GM19397 (cell line): Measurements from ENCODE around the gene PRR12.

Experiments used
- ATAC-seq: cut with Tn5 transposase; IDR thresholded peaks from one replicate; pipeline ENCODE4 v1.9.1; 2021; ENCODE audit warnings: mild to moderate bottlenecking, moderate library complexity; ENCODE audit not compliant: unreplicated experiment

The PRR12 gene

DNA sequence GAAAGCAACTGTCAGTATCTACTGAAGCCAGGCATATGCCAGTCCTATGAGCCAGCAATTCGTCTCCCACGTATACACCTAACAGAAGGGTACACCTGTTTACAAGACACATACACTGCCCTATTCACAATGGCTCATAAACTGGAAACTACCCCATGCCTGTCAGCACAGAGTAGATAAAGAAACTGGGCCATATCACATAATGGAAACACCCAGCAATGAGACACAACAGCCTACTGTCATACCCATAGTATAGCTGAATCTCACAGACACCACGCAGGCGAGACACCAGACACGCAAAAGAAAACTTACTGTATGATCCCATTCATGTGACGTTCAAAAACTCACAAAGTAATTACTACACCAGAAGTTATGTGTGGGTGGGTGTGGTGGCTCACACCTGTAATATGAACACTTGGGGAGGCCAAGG, 26.4 kb upstream of the PRR12 start:
- no peak for ATAC-seq

DNA sequence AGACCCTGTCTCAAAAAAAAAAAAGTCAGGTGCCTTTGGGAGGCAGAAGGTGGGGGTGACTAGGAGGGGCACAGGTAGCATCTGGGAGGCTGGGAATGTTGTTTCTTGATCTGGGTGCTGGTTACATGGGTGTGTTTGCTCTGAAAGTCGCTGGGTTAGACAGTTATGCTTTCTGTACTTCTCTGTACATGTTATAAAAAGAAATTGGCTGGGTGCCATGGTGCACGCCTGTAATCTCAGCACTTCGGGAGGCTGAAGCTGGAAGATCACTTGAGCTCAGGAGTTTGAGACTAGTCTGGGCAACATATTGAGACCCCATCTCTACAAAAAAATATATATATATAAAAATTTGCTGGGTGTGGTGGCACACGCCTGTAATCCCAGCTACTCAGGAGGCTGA, 25.7 kb upstream of the PRR12 start:
- ATAC-seq, result no peak

DNA sequence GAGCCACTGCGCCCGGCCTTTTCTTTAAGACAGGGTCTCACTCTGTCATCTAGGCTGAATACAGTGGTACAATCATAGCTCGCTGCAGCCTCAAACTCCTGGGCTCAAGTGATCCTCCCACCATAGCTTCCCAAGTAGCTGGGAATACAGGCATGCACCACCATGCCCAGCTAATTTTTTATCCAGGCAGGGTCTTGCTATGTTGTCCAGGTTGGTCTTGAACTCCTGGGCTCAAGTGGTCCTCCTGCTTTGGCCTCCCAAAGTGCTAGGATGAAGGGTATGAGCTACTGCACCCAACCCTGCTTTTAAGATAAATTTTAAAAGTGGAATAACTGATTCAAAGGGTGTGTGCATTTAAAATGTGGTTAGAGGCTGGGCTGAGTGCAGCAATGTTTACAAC, 24.7 kb upstream of the PRR12 start:
- no peak for ATAC-seq

DNA sequence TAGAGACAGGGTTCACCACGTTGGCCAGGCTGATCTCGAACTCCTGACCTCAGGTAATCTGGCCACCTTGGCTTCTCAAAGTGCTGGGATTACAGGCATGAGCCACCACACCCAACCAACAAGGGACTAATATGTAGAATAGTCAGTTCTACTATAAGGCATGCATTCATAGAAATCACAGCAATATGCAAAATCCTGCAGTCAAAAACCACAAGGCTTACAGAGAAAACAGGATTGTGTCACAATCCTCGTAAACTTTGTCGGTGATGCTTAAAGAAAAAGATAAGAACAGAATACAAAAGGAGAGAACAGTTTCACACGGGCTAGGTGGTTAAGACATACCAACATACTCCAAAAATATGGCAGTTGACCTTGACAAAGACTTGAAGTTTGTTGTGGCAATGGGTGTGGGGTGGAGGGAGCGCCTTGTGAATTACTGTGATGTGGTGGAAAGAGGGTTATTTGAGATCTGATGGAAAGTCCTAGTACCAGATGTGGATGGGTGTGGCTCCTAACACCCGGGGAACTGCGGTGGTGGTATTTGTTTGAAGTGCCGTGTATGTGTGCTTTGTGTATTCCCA, 23.0 kb upstream of the PRR12 start:
- ATAC-seq, result no peak

DNA sequence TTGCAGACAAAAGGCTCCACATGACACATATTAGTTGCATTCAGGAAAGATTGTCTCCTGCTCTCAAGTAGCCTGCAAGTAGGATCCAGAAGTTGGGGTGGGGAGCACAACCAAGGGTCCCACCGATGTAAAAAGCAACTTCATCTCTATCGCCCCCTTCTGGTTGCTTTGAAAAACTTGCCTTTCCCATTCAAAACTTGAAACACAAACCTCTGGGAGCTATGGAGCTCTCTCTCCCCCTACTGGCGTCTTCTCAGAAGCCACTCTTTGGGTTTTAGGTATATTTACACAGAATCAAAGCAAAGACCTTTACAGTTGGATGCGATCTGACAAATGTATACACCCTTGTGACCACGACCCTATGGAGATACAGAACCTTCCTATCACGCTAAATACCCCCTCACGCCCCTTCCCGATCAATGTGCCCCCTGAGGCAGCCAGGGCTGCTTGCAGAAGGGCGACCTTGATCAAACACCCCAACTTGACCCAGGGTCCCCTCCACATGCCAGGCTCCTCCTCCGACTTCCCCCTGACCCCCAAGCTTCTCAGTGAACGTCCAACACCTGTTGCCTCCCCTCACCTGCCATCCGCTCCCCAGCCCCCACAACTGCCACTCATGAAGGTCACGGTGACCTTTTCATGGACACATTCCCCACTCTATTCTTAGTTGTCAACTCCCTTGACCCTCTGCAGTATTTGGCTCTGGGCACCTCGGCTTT, 20.7 kb upstream of the PRR12 start:
- no peak for ATAC-seq

DNA sequence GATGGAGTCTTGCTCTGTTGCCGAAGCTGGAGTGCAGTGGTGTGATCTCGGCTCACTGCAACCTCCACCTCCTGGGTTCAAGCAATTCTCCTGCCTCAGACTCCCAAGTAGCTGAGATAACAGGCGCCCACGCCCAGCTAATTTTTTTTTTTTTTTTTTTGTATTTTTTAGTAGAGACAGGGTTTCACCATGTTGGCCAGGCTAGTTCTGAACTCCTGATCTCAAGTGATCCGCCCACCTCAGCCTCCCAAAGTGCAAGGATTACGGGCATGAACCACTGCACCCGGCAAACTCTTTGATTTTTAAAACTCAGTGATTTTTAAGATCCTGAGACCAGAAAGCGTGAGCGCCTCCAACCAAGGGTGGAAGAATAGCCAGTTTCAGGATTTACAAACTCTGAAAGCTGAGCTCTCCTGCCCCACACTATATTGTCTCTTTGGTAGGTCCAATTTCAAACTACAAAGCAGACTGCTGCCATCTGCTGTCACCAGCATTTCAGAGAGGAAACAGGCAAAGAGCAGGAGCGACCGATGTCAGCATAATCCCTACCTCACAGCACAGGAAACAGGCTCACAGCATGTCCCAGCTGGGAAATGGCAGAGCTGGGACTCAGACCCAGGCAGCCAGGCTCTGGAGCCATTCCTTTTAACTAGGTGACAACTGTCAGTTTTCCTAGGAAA, 19.8 kb upstream of the PRR12 start:
- no peak for ATAC-seq

DNA sequence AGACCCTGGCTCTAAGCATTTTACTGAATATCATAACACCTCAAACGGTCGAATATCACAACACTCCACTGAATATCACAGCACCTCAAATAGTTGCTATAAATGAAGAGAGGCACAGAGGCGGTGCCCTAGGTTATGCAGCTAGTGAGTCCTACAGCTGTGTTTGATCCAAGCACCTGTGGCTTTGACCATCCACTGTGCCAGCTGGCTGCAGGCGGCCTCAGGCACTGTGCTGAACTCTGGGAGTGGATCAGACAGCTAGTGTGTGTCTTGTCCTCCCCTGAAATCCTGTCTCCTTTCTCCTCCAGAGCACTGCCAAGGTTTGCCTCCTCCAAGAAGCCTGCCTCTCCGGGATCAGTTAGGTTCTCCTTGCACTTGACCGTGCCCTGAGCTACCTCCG, 18.0 kb upstream of the PRR12 start:
- no peak for ATAC-seq

DNA sequence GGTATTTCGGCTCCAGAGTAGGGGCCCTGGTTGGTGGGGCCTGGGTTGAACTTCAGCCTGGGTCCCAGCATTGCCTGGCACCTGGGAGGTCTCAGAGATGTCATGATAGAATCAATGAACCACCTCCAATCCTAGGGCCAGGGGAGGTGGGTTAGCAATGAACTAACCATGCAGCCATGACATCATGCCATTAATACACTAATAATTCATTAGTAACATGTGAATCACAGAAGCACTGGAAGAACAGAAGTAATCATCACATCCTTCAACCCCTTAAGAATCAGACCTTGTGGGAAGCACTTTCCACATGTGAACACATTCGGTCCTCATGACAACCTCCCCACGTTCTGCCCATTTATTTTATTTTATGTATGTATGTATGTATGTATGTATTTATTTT, 17.6 kb upstream of the PRR12 start:
- no peak for ATAC-seq

DNA sequence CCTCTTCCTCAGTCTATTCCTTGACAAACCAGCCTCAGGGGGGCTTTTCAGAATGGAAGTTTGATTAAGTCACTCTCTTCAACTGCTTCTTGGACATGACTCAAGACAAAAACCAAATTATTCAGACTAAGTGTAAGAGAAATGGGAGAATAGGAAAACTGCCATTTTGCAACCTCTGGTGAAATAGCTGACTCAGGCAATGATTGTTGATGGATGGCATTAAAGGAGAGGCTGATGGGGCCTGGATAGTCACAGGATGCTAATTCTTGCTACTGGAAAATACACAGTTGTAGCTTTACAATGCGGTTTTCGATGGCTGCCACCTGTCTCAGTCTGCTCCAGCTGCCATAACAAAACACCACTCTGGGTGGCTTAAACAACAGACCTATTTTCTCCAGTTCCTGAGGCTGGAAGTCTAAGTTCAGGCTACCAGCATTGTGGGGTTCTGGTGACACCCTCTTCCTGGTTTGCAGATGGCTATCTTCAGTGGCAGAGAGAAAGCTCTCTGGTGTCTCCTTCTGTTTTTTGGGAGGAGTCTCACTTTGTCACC, 16.7 kb upstream of the PRR12 start:
- no peak for ATAC-seq

DNA sequence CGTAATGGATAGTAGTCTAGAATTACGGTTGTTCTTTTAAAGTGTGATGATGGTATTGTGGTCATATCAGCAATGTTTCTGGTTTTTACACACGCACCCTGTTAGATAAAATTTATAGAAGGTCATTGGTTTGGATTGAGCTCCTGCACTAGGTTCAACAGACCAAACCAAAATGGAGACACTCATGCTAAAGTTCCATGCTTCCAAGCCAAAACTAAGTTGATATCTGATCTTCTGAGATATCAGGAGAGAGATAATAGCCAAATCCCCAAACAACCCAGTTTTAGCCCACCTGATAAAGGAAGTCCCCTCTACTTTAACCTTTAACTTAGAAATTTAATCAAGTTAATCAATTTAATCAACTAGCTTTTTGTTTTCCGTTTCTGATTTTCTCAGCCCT, 11.8 kb upstream of the PRR12 start:
- no peak for ATAC-seq

DNA sequence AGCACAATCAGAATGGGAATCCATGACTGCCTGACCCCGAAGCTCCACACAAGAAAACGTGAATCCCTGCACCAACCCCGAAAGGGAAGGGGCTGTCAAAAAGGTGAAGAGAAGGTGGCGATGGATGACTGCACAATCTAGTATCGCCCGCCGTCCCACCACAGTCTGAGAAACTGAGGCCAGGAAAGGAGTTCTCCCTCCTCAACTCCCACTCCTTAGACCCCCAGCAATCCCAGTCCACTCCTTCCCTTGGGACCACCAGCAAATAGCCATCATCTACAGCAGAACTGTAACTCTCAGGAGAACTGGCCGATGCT, 11.1 kb upstream of the PRR12 start:
- ATAC-seq, result no peak

DNA sequence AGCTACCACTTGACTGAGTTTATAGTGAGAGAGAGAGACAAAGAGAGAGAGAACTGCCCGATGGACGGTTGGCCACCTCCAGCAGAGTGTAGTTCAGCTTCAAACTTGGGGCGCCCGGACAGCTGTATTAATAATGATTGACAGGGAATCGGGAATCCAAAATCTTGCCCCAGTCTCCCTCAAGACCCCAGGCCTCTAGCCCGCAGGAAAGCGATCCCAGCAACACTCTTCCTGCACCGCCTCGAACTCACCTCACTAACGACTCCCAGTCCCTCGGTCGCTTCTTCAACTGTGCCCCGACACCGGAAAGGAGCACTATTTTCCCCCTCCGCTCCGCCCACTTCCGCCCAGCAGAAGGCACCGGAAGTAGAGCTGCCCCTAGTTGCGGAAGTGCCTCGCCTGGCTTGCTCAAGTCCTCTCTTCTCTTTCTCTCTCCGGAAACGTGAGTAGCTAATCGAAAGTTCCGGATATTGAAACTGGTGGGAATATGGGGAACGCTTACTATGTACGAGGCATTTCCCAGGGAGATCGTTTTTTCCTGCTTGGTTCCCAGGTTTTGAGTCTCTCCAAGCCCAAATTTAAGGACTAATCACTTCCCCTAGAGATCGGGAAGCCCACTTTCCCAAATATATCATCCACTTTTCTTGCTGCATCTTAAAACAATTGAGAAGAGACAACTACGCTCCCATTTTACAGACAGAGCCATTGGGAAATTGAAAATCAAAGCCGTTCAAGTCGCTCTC, 10.5 kb upstream of the PRR12 start, which contains the start of gene NOSIP:
Gene NOSIP (minus strand): TSS at position 293 of the 743 bp plus-strand sequence. CDS start 19,865 bp downstream, outside the sequence.
- peak; percentile 90 for ATAC-seq

DNA sequence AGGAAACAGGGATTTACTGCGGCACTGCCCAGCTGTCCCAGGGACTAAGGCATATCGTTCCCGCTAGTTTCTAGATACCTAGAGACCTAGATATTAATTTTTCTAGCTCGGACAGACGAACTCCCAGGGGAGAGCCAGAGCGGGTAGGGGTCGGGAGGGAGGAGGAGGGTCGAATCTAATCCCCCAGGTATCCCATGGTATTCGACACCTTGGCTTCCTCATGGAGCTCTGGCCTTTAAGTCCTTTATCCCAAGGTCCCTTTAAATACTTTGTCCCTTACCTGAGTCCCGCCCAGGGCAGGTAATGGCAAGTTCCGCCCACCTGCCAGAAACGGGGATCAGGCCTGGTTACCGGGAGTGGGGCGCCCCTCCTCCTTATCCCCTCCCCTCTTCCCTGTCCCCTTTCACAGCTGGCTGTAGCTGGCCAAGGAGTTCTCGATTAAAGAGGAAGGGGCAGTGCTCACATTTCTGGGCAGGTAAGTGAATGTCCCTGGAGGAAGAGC, 9.9 kb upstream of the PRR12 start, which contains the start of gene PRRG2:
Gene PRRG2 (plus strand): TSS at position 310 of the 502 bp plus-strand sequence. CDS start 1,904 bp downstream, outside the sequence.
- no peak for ATAC-seq

DNA sequence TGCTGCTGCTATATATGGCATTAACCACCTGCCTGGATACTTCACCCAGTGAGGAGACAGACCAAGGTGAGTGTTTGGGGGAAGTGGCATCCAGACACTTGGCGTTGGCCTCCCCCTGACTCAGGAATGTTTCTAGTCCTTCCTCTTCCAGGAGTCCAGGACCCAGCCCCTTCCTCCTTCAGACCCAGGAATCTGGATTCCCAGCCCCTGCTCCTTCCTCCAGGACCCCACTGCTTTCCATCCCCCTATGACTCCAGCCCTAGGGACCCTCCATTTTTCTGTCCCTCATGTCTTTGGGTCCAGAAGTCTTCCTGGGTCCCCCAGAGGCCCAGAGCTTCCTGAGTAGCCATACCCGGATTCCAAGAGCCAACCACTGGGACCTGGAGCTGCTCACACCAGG, 7.7 kb upstream of the PRR12 start:
- no peak for ATAC-seq

DNA sequence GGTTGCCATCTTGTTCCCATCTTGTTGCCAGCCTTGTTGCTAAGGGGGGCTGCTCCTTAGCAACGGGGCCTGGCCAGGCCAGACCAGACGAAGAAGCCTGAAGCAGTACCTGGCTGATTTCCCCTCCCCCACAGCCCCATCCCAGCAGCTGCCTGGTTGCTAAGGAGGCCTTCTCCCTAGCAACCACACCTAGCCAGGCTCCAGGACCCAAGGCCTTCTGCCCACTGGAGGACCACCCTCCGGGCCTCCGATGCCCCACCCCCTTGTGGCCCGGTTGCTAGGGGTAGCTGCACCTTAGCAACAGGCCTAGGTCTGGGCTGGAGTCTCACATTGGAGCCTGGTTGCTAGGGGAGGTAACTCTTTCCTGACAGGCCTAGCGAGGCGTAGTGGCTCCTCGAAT, 6.0 kb upstream of the PRR12 start:
- no peak for ATAC-seq

DNA sequence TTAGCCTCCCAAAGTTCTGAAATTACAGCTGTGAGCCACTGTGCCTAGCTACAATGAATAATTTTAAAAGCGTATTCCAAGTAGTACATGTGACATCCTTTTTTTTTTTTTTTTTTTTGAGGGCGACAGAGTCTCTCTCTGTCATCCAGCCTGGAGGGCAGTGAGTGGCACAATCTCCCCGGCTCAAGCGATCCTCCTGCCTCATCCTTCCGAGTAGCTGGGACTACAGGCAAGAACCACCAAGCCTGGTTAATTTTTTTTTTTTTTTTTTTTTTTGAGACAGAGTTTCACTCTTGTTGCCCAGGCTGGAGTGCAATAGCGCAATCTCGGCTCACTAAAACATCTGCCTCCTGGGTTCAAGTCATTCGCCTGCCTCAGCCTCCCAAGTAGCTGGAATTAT, 3.8 kb upstream of the PRR12 start:
- ATAC-seq, result no peak

DNA sequence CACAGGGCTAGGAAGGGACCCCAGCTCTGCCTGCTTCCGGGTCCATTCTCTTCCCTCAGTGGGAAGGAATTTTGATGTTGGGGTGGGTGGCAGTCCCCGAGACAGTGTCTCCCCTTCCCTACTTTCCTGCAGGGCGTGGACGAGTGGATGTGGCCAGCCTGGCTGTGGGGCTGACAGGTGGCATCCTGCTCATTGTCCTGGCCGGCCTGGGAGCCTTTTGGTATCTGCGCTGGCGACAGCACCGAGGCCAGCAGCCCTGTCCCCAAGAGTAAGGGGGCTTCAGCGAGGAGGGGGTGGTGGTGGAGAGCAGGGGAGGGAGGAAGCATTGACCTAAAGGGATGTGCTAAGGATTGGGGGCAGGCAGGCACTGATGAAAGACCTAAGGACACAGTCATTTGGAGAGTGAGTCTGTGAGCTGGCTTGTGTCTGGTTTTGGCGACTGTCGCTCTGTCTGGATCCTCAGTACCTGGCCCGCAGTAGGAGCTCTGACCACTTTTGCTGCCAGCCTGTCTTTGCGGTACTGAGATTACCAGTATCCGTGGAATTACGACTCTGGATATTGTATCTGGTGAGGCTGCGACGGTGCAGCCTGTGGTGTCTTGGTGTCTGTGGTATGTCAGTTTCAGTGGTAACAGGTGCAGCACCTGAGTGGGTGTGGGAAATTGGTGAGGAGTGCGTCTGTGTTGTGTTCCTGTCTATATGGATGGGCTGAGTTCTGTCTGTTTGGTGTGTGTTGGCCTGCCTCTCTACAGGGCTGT, 2.4 kb upstream of the PRR12 start:
- no peak for ATAC-seq

DNA sequence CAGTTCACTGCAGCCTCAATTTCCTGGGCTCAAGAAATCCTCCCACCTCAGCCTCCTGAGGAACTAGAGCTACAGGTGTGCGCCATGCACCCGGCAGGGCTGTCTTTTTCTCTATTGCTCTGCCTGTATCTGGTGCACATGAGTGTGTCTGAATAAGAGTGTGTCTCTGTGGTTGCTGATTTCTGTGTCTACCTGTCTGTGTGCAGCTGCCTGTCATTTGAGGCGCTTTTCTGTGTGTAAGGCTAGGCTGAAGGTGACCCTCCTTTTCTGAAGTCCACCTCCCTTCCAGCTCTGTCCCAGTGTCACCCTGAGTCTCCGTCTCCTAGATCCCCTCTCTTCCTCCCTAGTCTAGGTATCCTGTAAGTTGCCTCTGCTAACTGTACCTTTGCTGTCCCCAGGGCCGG, 1.5 kb upstream of the PRR12 start:
- ATAC-seq, result no peak

DNA sequence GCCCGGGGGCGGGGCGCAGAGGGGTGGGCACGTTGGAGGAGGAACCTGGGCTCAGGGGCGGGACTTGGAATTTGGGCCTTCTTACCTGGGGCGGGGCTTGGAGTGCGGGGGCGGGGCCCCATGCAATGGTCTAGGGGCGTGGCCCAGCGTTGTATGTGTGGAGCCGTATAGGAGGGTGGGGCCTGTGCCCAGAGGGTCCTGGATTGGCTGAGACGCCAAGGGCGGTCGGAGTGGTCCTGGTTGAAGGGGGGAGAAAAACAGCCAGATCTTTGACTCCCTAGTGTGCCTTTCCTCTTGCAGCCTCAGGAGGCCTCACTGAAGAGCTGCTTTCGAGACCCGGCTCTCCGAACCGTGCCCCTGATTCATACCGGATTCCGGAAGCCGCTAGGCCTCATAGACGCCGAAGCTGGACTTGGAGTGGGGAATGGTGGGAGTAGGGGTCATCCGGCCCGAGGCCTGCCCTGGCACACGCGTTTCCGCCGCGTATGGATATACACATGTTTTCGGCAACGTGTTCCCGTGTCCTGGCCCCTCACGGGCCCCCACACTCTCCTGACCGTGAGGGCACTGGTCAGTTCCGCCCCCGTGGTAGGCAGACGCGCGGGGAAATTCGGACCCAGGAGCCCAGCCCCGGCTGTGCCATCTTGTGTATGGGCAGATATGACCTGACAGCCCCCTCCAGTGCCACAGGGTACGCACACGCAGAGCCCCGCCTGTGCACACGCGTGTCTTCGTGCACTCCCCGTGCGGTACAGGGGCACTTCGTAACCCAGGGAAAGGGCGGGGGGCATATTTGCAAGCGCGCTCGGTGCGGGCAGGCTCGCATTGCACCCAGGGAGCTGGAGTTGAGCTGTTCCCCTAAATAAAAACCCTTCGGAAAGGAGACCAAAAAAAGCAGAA, 661 bp upstream of the PRR12 start:
- peak; percentile 57 for ATAC-seq
